C4-2B (cell line): ENCODE results near the gene NCKAP5L.

Source experiments
- H3K27ac ChIP-seq: fragments of 450-650 bp; 2 replicates; pipeline ENCODE4 v1.5.1; 2017
- CTCF ChIP-seq: fragments of 450-650 bp; conservative IDR thresholded peaks from 2 replicates; pipeline ENCODE4 v1.5.1; 2017; ENCODE audit warnings: mild to moderate bottlenecking
- ZFX ChIP-seq: fragments of 450-650 bp; IDR thresholded peaks from 2 replicates; pipeline ENCODE4 v1.6.1; 2017

The NCKAP5L gene

DNA sequence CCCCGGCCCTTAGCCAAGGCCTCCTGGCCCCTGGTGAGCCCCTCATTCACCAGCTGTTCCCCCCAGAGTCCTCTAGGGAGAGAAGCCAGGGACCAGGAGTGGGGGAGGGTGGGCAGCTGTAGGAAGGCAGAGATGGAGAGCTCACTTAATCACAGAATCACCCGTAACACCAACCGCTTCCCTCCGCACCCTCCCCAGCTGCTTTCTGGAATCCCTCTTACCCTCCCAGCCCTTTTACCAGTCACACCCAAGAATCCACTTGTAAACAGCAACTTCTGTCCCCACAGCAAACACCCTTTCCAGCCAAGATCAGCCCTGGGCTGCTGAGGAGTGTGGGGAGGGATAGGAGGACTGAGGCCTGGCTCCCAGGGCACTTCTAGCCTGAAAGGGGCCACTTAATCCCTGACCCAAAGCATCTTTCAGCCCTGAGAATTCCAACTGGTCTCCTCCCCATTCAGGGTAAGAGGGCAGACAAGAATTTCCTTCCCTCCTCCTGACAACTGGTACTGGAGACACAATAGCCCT, 18.8 kb downstream of the NCKAP5L start:
- no peak for TF ChIP-seq CTCF
- TF ChIP-seq ZFX: no peak
- no peak overlapping the region for H3K27ac ChIP-seq

DNA sequence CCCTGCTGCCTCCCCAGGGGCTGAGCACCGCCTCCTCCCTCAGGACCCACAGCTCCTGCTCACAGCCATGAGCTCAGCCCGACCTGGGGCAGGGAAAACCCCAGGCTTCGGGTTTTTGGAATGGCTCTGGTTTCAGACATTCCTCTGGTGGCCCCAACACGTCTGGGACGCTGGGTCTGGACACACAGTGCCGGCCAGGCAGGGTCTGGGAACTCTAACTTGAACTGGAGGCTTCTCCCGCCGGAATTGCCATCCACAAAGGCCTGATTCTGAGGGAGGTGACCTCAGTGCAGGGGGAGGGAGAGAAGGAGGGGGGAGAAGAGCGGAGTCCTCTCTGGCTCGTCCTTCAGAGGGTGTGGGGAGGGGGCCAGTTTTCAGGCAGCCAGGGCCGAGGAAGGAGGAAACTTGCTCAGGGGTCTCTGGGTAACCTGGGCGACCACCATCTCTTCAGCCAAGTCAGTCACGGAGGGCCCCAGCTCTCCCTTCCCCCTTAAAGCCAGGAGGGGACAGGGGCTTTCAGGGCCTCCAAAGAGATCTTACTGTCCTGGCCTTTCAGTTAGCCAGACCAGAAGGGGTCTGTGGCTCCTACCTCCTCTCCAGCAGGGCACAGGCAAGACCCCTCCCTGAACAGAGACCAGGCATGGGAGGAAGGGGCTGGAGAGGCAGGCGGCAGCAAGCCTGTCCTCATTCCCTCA, 19.4 kb downstream of the NCKAP5L start:
- no peak for TF ChIP-seq ZFX
- TF ChIP-seq CTCF: no peak
- no peak overlapping the region for H3K27ac ChIP-seq

- no peak overlapping the region for H3K27ac ChIP-seq
- TF ChIP-seq ZFX: no peak
- no peak for TF ChIP-seq CTCF
Observed at GRCh38 chr12:49807991-49808580, 20.1 kb downstream of the NCKAP5L start.

DNA sequence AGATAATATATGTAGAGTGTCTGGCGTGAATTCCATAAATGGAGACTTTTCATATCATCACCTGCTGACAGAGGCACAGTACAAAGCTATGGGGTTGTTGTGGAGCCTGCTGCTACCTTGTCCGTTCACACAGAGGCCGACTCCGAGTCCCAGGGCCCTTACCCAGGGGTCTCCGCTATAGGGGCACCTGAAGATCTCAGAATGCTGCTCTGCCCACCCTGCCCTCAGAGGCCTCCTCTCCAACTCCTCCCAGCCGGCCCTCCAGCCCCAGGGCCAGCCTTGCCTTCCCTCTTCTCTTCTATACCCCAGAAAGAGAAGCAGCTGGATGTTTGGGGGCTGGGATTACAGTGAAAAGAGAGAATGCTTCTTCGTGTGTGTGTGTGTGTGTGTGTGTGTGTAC, 21.3 kb downstream of the NCKAP5L start:
- no peak for TF ChIP-seq ZFX
- no peak for TF ChIP-seq CTCF
- H3K27ac ChIP-seq: no peak overlapping the region

DNA sequence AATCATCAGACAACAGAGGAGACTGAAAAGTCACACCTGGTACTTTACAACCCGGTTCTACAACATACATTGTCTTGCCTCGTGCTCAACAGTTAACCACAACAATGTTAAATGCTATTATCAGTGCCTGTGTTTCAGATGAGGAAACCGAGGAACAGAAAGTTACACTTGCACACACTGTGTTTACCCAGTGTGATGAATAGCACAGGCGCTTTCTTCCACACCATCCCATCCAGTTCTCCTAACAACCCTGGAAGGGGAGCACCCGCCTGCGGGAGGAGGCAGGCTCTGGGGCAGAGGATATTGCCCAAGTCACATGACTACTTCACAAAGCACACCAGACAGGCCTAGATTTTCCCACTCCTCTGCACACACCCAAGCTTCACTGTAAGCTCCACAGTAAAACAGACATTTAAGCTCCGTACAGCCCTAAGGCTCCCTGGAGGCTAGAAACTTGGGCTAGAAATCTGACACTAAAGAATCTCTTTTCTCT, 21.8 kb downstream of the NCKAP5L start:
- TF ChIP-seq ZFX (no peak), CTCF (no peak)
- H3K27ac ChIP-seq: no peak overlapping the region

DNA sequence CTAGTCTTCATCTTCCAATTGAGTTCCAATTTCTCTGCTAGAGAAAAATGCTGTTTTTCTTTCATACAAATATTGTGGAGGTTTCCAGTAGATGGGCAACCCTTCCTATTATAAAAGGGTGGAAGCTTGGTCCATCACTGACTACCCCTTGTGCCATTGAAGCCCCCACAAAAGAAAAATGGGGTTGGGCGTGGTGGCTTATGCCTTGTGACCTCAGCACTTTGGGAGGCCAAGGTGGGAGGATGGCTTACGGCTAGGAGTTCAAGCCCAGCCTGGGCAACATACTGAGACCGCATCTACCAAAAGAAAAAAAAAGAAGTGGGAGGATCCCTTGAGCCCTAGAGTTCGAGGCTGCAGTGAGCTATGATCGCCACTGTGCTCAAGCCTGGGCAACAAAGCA, 22.8 kb downstream of the NCKAP5L start:
- H3K27ac ChIP-seq: no peak overlapping the region
- no peak for TF ChIP-seq ZFX
- no peak for TF ChIP-seq CTCF

GRCh38 chr12:49804821-49805220, 23.4 kb downstream of the NCKAP5L start:
- no peak overlapping the region for H3K27ac ChIP-seq
- TF ChIP-seq CTCF (no peak), ZFX (no peak)
